ENCODE results near the gene BSG.

DNA sequence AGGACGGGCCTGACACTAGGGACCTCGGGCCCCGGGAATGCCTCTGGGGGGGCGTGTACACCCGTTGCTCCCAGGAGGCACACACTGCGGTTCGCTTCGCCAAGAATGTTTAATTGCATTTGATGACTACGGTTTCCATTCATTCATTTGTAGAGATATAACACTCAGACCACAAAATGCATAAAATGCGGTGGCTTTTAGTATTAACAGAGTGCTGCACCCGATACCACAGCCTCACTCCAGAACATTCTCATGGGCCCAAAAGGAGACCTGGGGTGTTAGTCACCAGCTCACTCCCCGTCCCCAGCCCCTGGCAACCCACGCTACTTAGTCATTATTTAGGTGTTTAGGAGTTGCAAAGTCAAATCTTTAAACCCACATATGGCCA lies 39.1 kb downstream of the BSG start:
- TF ChIP-seq POLR2A (IDR thresholded peaks at IDR 0.05), result no peak
- TF ChIP-seq, protein P1, sequence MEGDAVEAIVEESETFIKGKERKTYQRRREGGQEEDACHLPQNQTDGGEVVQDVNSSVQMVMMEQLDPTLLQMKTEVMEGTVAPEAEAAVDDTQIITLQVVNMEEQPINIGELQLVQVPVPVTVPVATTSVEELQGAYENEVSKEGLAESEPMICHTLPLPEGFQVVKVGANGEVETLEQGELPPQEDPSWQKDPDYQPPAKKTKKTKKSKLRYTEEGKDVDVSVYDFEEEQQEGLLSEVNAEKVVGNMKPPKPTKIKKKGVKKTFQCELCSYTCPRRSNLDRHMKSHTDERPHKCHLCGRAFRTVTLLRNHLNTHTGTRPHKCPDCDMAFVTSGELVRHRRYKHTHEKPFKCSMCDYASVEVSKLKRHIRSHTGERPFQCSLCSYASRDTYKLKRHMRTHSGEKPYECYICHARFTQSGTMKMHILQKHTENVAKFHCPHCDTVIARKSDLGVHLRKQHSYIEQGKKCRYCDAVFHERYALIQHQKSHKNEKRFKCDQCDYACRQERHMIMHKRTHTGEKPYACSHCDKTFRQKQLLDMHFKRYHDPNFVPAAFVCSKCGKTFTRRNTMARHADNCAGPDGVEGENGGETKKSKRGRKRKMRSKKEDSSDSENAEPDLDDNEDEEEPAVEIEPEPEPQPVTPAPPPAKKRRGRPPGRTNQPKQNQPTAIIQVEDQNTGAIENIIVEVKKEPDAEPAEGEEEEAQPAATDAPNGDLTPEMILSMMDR (IDR thresholded peaks at IDR 0.05), result no peak
